Mesenchymal stem cell (in vitro differentiated cells and primary cell): Measurements from ENCODE around the gene SPEG.

Experiments
- DNase-seq: peaks from one replicate; pipeline ENCODE4 v3.0.0-alpha.2; 2013
- H2AFZ ChIP-seq: one replicate; pipeline ENCODE4 v1.6.1; 2013; ENCODE audit warnings: low read depth, mild to moderate bottlenecking, control low read depth, inconsistent platforms, low read length, moderate library complexity
- H2AK5ac ChIP-seq: 2 replicates; pipeline ENCODE4 v1.6.1; 2013; ENCODE audit warnings: low read length, moderate library complexity, mild to moderate bottlenecking, inconsistent platforms; ENCODE audit not compliant: severe bottlenecking
- H2BK120ac ChIP-seq: one replicate; pipeline ENCODE4 v1.6.1; 2013; ENCODE audit warnings: low read depth, mild to moderate bottlenecking, inconsistent platforms, low read length, moderate library complexity
- H2BK12ac ChIP-seq, 2 experiments: one replicate each; pipeline ENCODE4 v1.6.1; 2013; ENCODE audit warnings: inconsistent platforms in 2 of 2, low read length in 2 of 2, mild to moderate bottlenecking in 2 of 2, moderate library complexity in 2 of 2, control low read depth in 1 of 2
- H2BK15ac ChIP-seq: one replicate; pipeline ENCODE4 v1.6.1; 2013; ENCODE audit warnings: mild to moderate bottlenecking, low read depth, inconsistent platforms; ENCODE audit not compliant: poor library complexity, severe bottlenecking
- H2BK5ac ChIP-seq: 2 replicates; pipeline ENCODE4 v1.6.1; 2013; ENCODE audit warnings: low read depth, mild to moderate bottlenecking, low read length, control low read depth, inconsistent platforms; ENCODE audit not compliant: poor library complexity, severe bottlenecking
- H3K14ac ChIP-seq, 2 experiments: one replicate each; pipeline ENCODE4 v1.6.1; 2013; ENCODE audit warnings: inconsistent platforms in 2 of 2, low read length in 2 of 2, control low read depth in 1 of 2, mild to moderate bottlenecking in 1 of 2, moderate library complexity in 1 of 2
- H3K18ac ChIP-seq, 2 experiments: one replicate each; pipeline ENCODE4 v1.6.1; 2013; ENCODE audit warnings: inconsistent platforms in 2 of 2, low read length in 2 of 2, control low read depth in 1 of 2, low read depth in 1 of 2, mild to moderate bottlenecking in 1 of 2
- H3K23ac ChIP-seq, 2 experiments: one replicate each; pipeline ENCODE4 v1.6.1; 2013; ENCODE audit warnings: inconsistent platforms in 2 of 2, low read length in 2 of 2, mild to moderate bottlenecking in 2 of 2, moderate library complexity in 2 of 2, control low read depth in 1 of 2
- H3K27ac ChIP-seq: 2 replicates; pipeline ENCODE4 v1.5.1; 2013; ENCODE audit warnings: mild to moderate bottlenecking, moderate library complexity, low read length, control low read depth, inconsistent platforms; ENCODE audit not compliant: poor library complexity, severe bottlenecking
- H3K27me3 ChIP-seq, 2 experiments: 2 replicates each; pipeline versions ENCODE4 v1.6.1 to v1.7.0; 2013; ENCODE audit warnings: low read length in 2 of 2, mild to moderate bottlenecking in 2 of 2, moderate library complexity in 2 of 2, control low read depth in 1 of 2, inconsistent platforms in 1 of 2; ENCODE audit not compliant: control insufficient read depth in 1 of 2, insufficient read depth in 1 of 2
- H3K36me3 ChIP-seq, 2 experiments: 2 replicates each; pipeline versions ENCODE4 v1.6.1 to v1.7.0; 2013; ENCODE audit warnings: low read length in 2 of 2, control low read depth in 1 of 2, inconsistent platforms in 1 of 2, low read depth in 1 of 2, mild to moderate bottlenecking in 1 of 2; ENCODE audit not compliant: insufficient read depth in 2 of 2, control insufficient read depth in 1 of 2
- H3K4ac ChIP-seq, 2 experiments: one replicate each; pipeline ENCODE4 v1.6.1; 2013; ENCODE audit warnings: inconsistent platforms in 2 of 2, low read length in 2 of 2, mild to moderate bottlenecking in 2 of 2, moderate library complexity in 2 of 2, control low read depth in 1 of 2, low read depth in 1 of 2
- H3K4me1 ChIP-seq: 2 replicates; pipeline ENCODE4 v1.6.1; 2013; ENCODE audit warnings: low read depth, low read length, control low read depth; ENCODE audit not compliant: control insufficient read depth, insufficient read depth
- H3K4me2 ChIP-seq: 2 replicates; pipeline ENCODE4 v1.6.1; 2013; ENCODE audit warnings: low read length, mild to moderate bottlenecking, inconsistent platforms; ENCODE audit not compliant: poor library complexity, severe bottlenecking
- H3K4me3 ChIP-seq, 2 experiments: 2 replicates each; pipeline versions ENCODE4 v1.5.1 to v1.7.0; 2013; ENCODE audit warnings: low read length in 2 of 2, mild to moderate bottlenecking in 2 of 2, control low read depth in 1 of 2, low read depth in 1 of 2; ENCODE audit not compliant: insufficient read depth in 1 of 2
- H3K79me1 ChIP-seq: replicated peaks from 2 replicates; pipeline ENCODE4 v1.6.1; 2013; ENCODE audit warnings: mild to moderate bottlenecking, control low read depth, low read length, inconsistent platforms; ENCODE audit not compliant: poor library complexity, severe bottlenecking
- H3K9ac ChIP-seq: 2 replicates; pipeline ENCODE4 v1.7.0; 2013; ENCODE audit warnings: mild to moderate bottlenecking, low read length, moderate library complexity
- H3K9me3 ChIP-seq: 2 replicates; pipeline ENCODE4 v1.7.0; 2013; ENCODE audit warnings: mild to moderate bottlenecking, low read length; ENCODE audit not compliant: control insufficient read depth
- H4K8ac ChIP-seq: one replicate; pipeline ENCODE4 v1.6.1; 2013; ENCODE audit warnings: inconsistent platforms, mild to moderate bottlenecking, low read length, moderate library complexity
- H4K91ac ChIP-seq: one replicate; pipeline ENCODE4 v1.6.1; 2013; ENCODE audit warnings: mild to moderate bottlenecking, low read length, inconsistent platforms
- WGBS: methylation state at CpG from one replicate; pipeline ENCODE4 v1.1.7; 2013; ENCODE audit warnings: mixed read lengths; 5-methylcytosine and 5-hydroxymethylcytosine counted together

The SPEG gene

GRCh38 chr2:219404954-219405353, 29.7 kb upstream of the SPEG start:
- Histone ChIP-seq H3K4me2 (no peak overlapping the region), H3K27me3 (no peaks in the 10 kb centered on the region), H3K14ac (no peak overlapping the region), H3K4ac (peak overlapping the region in 1 of 2 experiments; percentile 57), H2AK5ac (peak overlapping the region; percentile 3), H2BK15ac (peak overlapping the region; percentile 44), H3K23ac (no peak overlapping the region), H3K4me1 (peaks cover 28% of the 10 kb centered on the region), H3K36me3 (no peaks in the 10 kb centered on the region), H3K27ac (no peak overlapping the region), H3K9ac (peak overlapping the region; percentile 14), H3K4me3 (no peak overlapping the region), H4K91ac (peak overlapping the region; percentile 81), H3K79me1 (no peaks in the 10 kb centered on the region), H3K18ac (peak overlapping the region in 1 of 2 experiments; percentile 19), H2BK120ac (no peak overlapping the region), H2BK5ac (no peak overlapping the region), H2AFZ (no peak overlapping the region), H3K9me3 (no peaks in the 10 kb centered on the region), H2BK12ac (peak overlapping the region; percentile 14 to 33), H4K8ac (no peak overlapping the region)
- DNase-seq, result no peak
- WGBS, result 84% methylated on average over 7 of the region's 7 CpGs

- Histone ChIP-seq H3K4me2 (no peak overlapping the region), H2BK5ac (no peak overlapping the region), H3K18ac (peak overlapping the region; percentile 16 to 37), H3K4ac (no peak overlapping the region), H2BK12ac (no peak overlapping the region), H2BK15ac (peak overlapping the region; percentile 33), H2BK120ac (no peak overlapping the region), H3K36me3 (no peaks in the 10 kb centered on the region), H3K9ac (peak overlapping the region; percentile 71), H4K8ac (no peak overlapping the region), H3K4me1 (peaks cover 28% of the 10 kb centered on the region), H3K27ac (no peak overlapping the region), H3K9me3 (no peaks in the 10 kb centered on the region), H3K23ac (no peak overlapping the region), H4K91ac (peak overlapping the region; percentile 74), H2AK5ac (peak overlapping the region; percentile 64), H3K4me3 (no peak overlapping the region), H2AFZ (no peak overlapping the region), H3K14ac (no peak overlapping the region), H3K27me3 (no peaks in the 10 kb centered on the region), H3K79me1 (no peaks in the 10 kb centered on the region)
- 89% methylated on average over 8 of the region's 9 CpGs for WGBS
- peak; percentile 28 for DNase-seq
These were observed 29.2 kb upstream of the SPEG start for GRCh38 chr2:219405451-219405850.

- Histone ChIP-seq H2BK15ac (peak overlapping the region; percentile 33), H2BK12ac (peak overlapping the region; percentile 57 to 80), H2BK5ac (no peak overlapping the region), H2BK120ac (peak overlapping the region; percentile 65), H3K14ac (no peak overlapping the region), H4K8ac (peak overlapping the region; percentile 55), H3K23ac (peak overlapping the region in 1 of 2 experiments; percentile 44), H3K9me3 (no peaks in the 10 kb centered on the region), H3K27me3 (no peaks in the 10 kb centered on the region), H3K4me3 (no peak overlapping the region), H3K79me1 (no peaks in the 10 kb centered on the region), H3K18ac (peak overlapping the region; percentile 45 to 68), H3K36me3 (no peaks in the 10 kb centered on the region), H3K4me1 (peaks cover 28% of the 10 kb centered on the region), H3K9ac (peak overlapping the region; percentile 71), H2AFZ (no peak overlapping the region), H3K4ac (peak overlapping the region; percentile 55 to 86), H2AK5ac (peak overlapping the region; percentile 92), H4K91ac (peak overlapping the region; percentile 71), H3K4me2 (no peak overlapping the region), H3K27ac (peak overlapping the region; percentile 67)
- no peak for DNase-seq
- 79% methylated on average over 5 of the region's 7 CpGs for WGBS
These were observed 28.4 kb upstream of the SPEG start for GRCh38 chr2:219405958-219406860.

- Histone ChIP-seq H3K27ac (peak overlapping the region; percentile 67), H2BK12ac (peak overlapping the region; percentile 57 to 65), H2AK5ac (peak overlapping the region; percentile 92), H3K23ac (peak overlapping the region in 1 of 2 experiments; percentile 44), H3K36me3 (no peaks in the 10 kb centered on the region), H3K4me1 (peaks cover 28% of the 10 kb centered on the region), H4K8ac (peak overlapping the region; percentile 55), H3K4me3 (no peak overlapping the region), H3K4ac (peak overlapping the region; percentile 55 to 86), H2AFZ (no peak overlapping the region), H2BK5ac (no peak overlapping the region), H4K91ac (peak overlapping the region; percentile 71), H3K9me3 (peaks cover 4% of the 10 kb centered on the region), H3K9ac (peak overlapping the region; percentile 71), H3K79me1 (no peaks in the 10 kb centered on the region), H3K18ac (peak overlapping the region; percentile 45 to 68), H3K4me2 (no peak overlapping the region), H2BK120ac (peak overlapping the region; percentile 65), H3K27me3 (no peaks in the 10 kb centered on the region), H2BK15ac (no peak overlapping the region), H3K14ac (no peak overlapping the region)
- DNase-seq, result peak; percentile 93
- WGBS, result 33% methylated on average over 3 of the region's 3 CpGs
These were observed 27.8 kb upstream of the SPEG start for GRCh38 chr2:219406861-219407230.
